HEK293 (cell line): Measurements from ENCODE around the gene RBBP8NL.

Experiments
- MYNN ChIP-seq: fragments of 450-650 bp; formaldehyde crosslinking; IDR thresholded peaks from 2 replicates; pipeline ENCODE4 v1.5.1; 2016; ENCODE audit warnings: missing biosample characterization, missing genetic modification characterization, borderline replicate concordance
- ZNF777 ChIP-seq: fragments of 450-650 bp; formaldehyde crosslinking; IDR thresholded peaks from 2 replicates; pipeline ENCODE4 v1.5.1; 2017; ENCODE audit warnings: missing biosample characterization, missing genetic modification characterization, borderline replicate concordance

- TF ChIP-seq MYNN (tag by site-specific recombination) = no peak
- TF ChIP-seq ZNF777 (tag by site-specific recombination) = no peak
Observed at GRCh38 chr20:62411479-62412193, 15.7 kb downstream of the RBBP8NL start.
